ENCODE results near the gene PRELID2. TPM values are rescaled to one million over a fixed set of nuclear protein-coding genes. Genes with fewer than 3 reads are reported as not detected.

PRELID2 gene
- total and polyA plus RNA-seq, 2 donors (not counting 3 experiments of a cell fraction or from before 2014, with no cell fraction given): 3.2 to 16.4 TPM

- Histone ChIP-seq H3K27ac (ENCODE audit: insufficient read depth, low read depth, low read length) (no peak overlapping the region), H3K4me1 (ENCODE audit: control insufficient read depth, extremely low read depth, insufficient read depth, low read length) (no peaks in the 10 kb centered on the region), H3K79me2 (ENCODE audit: control insufficient read depth, insufficient read depth, low read length) (no peaks in the 10 kb centered on the region), H2AFZ (ENCODE audit: low read depth, low read length) (no peak overlapping the region), H3K9me3 (replicated peaks; ENCODE audit: control insufficient read depth, insufficient read depth, low read length) (no peaks in the 10 kb centered on the region), H3K9me1 (replicated peaks; ENCODE audit: control insufficient read depth, extremely low read depth, insufficient read depth, low read length) (peaks cover 2% of the 10 kb centered on the region), H3K4me2 (ENCODE audit: insufficient read depth, low read length) (no peak overlapping the region), H3K9ac (replicated peaks; ENCODE audit: extremely low read depth, insufficient read depth, low read length) (no peak overlapping the region), H3K36me3 (ENCODE audit: control insufficient read depth in 2 of 2, extremely low read depth in 1 of 2, insufficient read depth in 2 of 2, low read length in 2 of 2) (no peaks in the 10 kb centered on the region), H3K27me3 (ENCODE audit: control insufficient read depth in 2 of 2, insufficient read depth in 2 of 2, low read length in 2 of 2) (no peaks in the 10 kb centered on the region), H4K20me1 (replicated peaks; ENCODE audit: control insufficient read depth, extremely low read depth, insufficient read depth, low read length) (no peaks in the 10 kb centered on the region), H3K4me3 (replicated peaks in 1 of 3; ENCODE audit: insufficient read depth in 1 of 3, low read depth in 1 of 3, low read length in 3 of 3) (no peak overlapping the region)
- POLR2A ChIA-PET: no interaction called here
- CTCF ChIA-PET: interaction anchor here (1.0 to 1.2 kb wide), 2 partner anchors 9 to 42 kb away, joined by 3 read pairs; no protein-coding TSS in a partner anchor
- no peak for TF ChIP-seq MYC (IDR thresholded peaks at IDR 0.05; ENCODE audit: low read depth, low read length)
- TF ChIP-seq EZH2 (IDR thresholded peaks at IDR 0.05; ENCODE audit: borderline replicate concordance, low read depth, low read length, severe bottlenecking): no peak
- BruUV-seq (replicated peaks): no TSS peak
- DNase-seq (ENCODE audit: low read depth, low spot score) (no peak), FAIRE-seq (no peak)
- intact Hi-C loops (cut with micrococcal nuclease): no loop called here
- dilution Hi-C loops (cut with MboI; ENCODE audit: extremely low pct_ligation_motif_present, low sequenced_read_pairs): no loop called here
Measured at GRCh38 chr5:145787507-145787906, 47.6 kb downstream of the PRELID2 start.

- Histone ChIP-seq H4K20me1 (replicated peaks; ENCODE audit: control insufficient read depth, extremely low read depth, insufficient read depth, low read length) (no peaks in the 10 kb centered on the region), H3K9me1 (replicated peaks; ENCODE audit: control insufficient read depth, extremely low read depth, insufficient read depth, low read length) (peaks cover 2% of the 10 kb centered on the region), H2AFZ (ENCODE audit: low read depth, low read length) (no peak overlapping the region), H3K79me2 (ENCODE audit: control insufficient read depth, insufficient read depth, low read length) (no peaks in the 10 kb centered on the region), H3K9ac (replicated peaks; ENCODE audit: extremely low read depth, insufficient read depth, low read length) (no peak overlapping the region), H3K4me3 (replicated peaks in 1 of 3; ENCODE audit: insufficient read depth in 1 of 3, low read depth in 1 of 3, low read length in 3 of 3) (no peak overlapping the region), H3K27me3 (ENCODE audit: control insufficient read depth in 2 of 2, insufficient read depth in 2 of 2, low read length in 2 of 2) (no peaks in the 10 kb centered on the region), H3K4me2 (ENCODE audit: insufficient read depth, low read length) (no peak overlapping the region), H3K9me3 (replicated peaks; ENCODE audit: control insufficient read depth, insufficient read depth, low read length) (no peaks in the 10 kb centered on the region), H3K36me3 (ENCODE audit: control insufficient read depth in 2 of 2, extremely low read depth in 1 of 2, insufficient read depth in 2 of 2, low read length in 2 of 2) (no peaks in the 10 kb centered on the region), H3K27ac (ENCODE audit: insufficient read depth, low read depth, low read length) (no peak overlapping the region), H3K4me1 (ENCODE audit: control insufficient read depth, extremely low read depth, insufficient read depth, low read length) (no peaks in the 10 kb centered on the region)
- BruUV-seq (replicated peaks): no TSS peak
- CTCF ChIA-PET: interaction anchor here (1.0 to 1.4 kb wide), 3 partner anchors 9 to 42 kb away, joined by 3 to 4 read pairs (median 3); no protein-coding TSS in a partner anchor
- POLR2A ChIA-PET: no interaction called here
- FAIRE-seq: no peak
- no peak for TF ChIP-seq EZH2 (IDR thresholded peaks at IDR 0.05; ENCODE audit: borderline replicate concordance, low read depth, low read length, severe bottlenecking)
- no peak for TF ChIP-seq GATA2 (IDR thresholded peaks at IDR 0.05; ENCODE audit: insufficient read depth, insufficient read length, low read depth, low read length)
- TF ChIP-seq CTCF (IDR thresholded peaks at IDR 0.05; ENCODE audit: extremely low read depth in 1 of 2, insufficient read depth in 1 of 2, low read depth in 1 of 2, low read length in 2 of 2): no peak
- TF ChIP-seq MAX (IDR thresholded peaks at IDR 0.05; ENCODE audit: insufficient read depth, insufficient read length): no peak
- no peak for TF ChIP-seq MYC (IDR thresholded peaks at IDR 0.05; ENCODE audit: low read depth, low read length)
- no peak for TF ChIP-seq POLR2AphosphoS5 (IDR thresholded peaks at IDR 0.05; ENCODE audit: insufficient read depth, low read depth, low read length)
- no peak for TF ChIP-seq FOS (IDR thresholded peaks at IDR 0.05; ENCODE audit: borderline replicate concordance, insufficient read depth, low read length)
- no peak for TF ChIP-seq JUN (IDR thresholded peaks at IDR 0.05; ENCODE audit: borderline replicate concordance, insufficient read depth, insufficient read length, low read depth)
- TF ChIP-seq POLR2A (IDR thresholded peaks at IDR 0.05; ENCODE audit: low read depth, low read length): no peak
- intact Hi-C loops (cut with micrococcal nuclease): no loop called here
- dilution Hi-C loops (cut with MboI; ENCODE audit: extremely low pct_ligation_motif_present, low sequenced_read_pairs): no loop called here
- DNase-seq (ENCODE audit: low read depth, low spot score): no peak
Measured at GRCh38 chr5:145787001-145787400, 48.1 kb downstream of the PRELID2 start.
